Measurements from ENCODE around the gene HOXC4. TPM values are rescaled to one million over a fixed set of nuclear protein-coding genes. Genes with fewer than 3 reads are reported as not detected.
A peak's percentile ranks its signal among the peaks of the same experiment; 100 is the strongest.

Gene HOXC4
- total and polyA plus RNA-seq, 12 donors: 0.03 to 0.22 (median 0.21) TPM; not detected in 8

- Histone ChIP-seq H3K4me3 (peak overlapping the region; percentile 16 to 53 (median 49)), H3K27ac (peak overlapping the region in 3 of 10 donors; percentile 6 to 50 (median 16)), H3K9me3 (no peaks in the 10 kb centered on the region), H3K4me1 (peaks cover 5 to 42% (median 31%) of the 10 kb centered on the region in 9 donors), H3K36me3 (no peaks in the 10 kb centered on the region), H3K27me3 (peaks cover 26 to 100% (median 96%) of the 10 kb centered on the region in 7 donors)
- TF ChIP-seq, protein P1, sequence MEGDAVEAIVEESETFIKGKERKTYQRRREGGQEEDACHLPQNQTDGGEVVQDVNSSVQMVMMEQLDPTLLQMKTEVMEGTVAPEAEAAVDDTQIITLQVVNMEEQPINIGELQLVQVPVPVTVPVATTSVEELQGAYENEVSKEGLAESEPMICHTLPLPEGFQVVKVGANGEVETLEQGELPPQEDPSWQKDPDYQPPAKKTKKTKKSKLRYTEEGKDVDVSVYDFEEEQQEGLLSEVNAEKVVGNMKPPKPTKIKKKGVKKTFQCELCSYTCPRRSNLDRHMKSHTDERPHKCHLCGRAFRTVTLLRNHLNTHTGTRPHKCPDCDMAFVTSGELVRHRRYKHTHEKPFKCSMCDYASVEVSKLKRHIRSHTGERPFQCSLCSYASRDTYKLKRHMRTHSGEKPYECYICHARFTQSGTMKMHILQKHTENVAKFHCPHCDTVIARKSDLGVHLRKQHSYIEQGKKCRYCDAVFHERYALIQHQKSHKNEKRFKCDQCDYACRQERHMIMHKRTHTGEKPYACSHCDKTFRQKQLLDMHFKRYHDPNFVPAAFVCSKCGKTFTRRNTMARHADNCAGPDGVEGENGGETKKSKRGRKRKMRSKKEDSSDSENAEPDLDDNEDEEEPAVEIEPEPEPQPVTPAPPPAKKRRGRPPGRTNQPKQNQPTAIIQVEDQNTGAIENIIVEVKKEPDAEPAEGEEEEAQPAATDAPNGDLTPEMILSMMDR (IDR thresholded peaks at IDR 0.05): no peak
- no peak for DNase-seq
- peak; percentile 17 to 57 (median 46) for ATAC-seq
- 2 to 4% methylated on average over 24 of the region's 24 CpGs for WGBS, 2 donors
- intact Hi-C loops (cut with DNase I): loop anchor here in 1 of 10 donors (10.0 kb wide), 1 partner anchor 338 kb away; no protein-coding TSS in a partner anchor
These were observed 36.4 kb upstream of the HOXC4 start for GRCh38 chr12:54017027-54017788.

DNA sequence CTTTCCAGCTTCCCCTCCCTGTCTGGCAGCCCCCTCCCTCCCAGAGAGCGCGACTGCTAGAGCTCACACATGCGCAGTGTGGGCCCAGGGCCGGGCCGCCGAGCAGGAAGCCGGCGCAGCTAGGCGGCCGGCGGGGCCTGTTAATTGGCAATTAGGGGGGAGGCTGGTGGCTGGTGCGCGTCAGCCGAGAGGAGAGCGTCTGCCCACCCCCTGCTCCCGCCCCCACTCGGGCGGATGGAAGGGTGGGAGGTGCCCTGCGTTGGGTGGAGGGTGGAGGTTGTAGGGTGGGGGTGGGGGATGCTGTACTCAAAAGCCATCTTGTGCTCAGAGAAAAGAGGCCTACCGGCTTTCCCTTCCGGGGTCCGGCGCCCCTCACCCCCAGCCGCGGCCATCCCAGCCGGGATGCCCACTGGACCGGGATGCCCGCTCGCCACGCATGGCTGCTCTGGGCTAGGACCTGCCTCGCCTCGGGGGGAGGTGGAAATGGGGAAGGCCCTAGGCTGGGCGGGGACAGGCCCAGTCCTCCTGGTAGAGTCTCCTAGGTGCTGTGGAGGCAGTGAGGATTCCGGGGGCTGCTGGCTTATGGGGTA, 35.7 kb upstream of the HOXC4 start:
- Histone ChIP-seq H3K36me3 (no peaks in the 10 kb centered on the region), H3K27ac (peak overlapping the region in 3 of 10 donors; percentile 6 to 50 (median 16)), H3K4me1 (peaks cover 5 to 42% (median 31%) of the 10 kb centered on the region in 9 donors), H3K27me3 (peaks cover 22 to 100% (median 96%) of the 10 kb centered on the region in 7 donors), H3K9me3 (no peaks in the 10 kb centered on the region), H3K4me3 (peak overlapping the region; percentile 16 to 53 (median 49))
- ATAC-seq (peak; percentile 80 to 89 (median 86)), DNase-seq (peak; percentile 40 to 75)
- WGBS, 2 donors: 8 to 11% methylated on average over 34 of the region's 34 CpGs
- intact Hi-C loops (cut with DNase I): loop anchor here in 1 of 10 donors (10.0 kb wide), 1 partner anchor 337 kb away; no protein-coding TSS in a partner anchor
- TF ChIP-seq, protein P1 (IDR thresholded peaks at IDR 0.05): no peak

DNA sequence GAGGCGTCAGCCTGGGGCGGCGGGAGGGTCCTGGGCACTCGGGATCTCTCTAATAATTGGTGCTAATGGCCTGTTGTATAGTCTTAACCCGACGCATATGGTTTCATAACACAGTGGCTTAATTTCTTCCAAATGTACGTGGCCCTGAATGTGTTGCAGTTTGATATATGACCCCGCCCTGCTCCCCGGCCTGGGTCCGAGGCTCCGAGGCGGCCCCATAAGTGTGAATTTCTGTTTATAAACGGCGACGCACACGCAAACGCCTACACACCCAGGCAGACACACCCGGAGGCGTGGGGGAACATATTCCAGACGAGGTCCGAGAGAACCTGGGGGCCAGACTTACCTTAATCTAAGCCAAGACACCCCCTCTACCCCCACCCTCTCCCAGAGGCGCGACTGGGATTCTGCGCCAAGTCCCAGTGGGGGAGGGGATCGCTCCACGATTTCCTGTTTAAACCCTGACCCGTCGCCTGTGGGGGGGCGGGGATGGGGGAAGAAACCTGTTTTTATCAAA, 35.1 kb upstream of the HOXC4 start:
- Histone ChIP-seq H3K9me3 (no peaks in the 10 kb centered on the region), H3K27ac (no peak overlapping the region), H3K36me3 (no peaks in the 10 kb centered on the region), H3K27me3 (peaks cover 22 to 100% (median 96%) of the 10 kb centered on the region in 7 donors), H3K4me1 (peaks cover 5 to 42% (median 31%) of the 10 kb centered on the region in 9 donors), H3K4me3 (peak overlapping the region in 7 of 10 donors; percentile 40 to 53 (median 49))
- intact Hi-C loops (cut with DNase I): loop anchor here in 1 of 10 donors (10.0 kb wide), 1 partner anchor 336 kb away; no protein-coding TSS in a partner anchor
- WGBS, 2 donors: 38 to 41% methylated on average over 29 of the region's 29 CpGs
- TF ChIP-seq, protein P1 (IDR thresholded peaks at IDR 0.05): no peak
- no peak for ATAC-seq
- no peak for DNase-seq
